ENCODE measurements around the gene BUB3. TPM values are rescaled to one million over a fixed set of nuclear protein-coding genes. Genes with fewer than 3 reads are reported as not detected.
"Not testable (repeated sequence)": the region's sequence is repeated elsewhere in the genome, so short reads cannot be mapped to it uniquely, and the experiment has no call there.

BUB3 gene
- total and polyA plus RNA-seq, 2 experiments from 2014 or later, result 88.8 to 147 TPM

DNA sequence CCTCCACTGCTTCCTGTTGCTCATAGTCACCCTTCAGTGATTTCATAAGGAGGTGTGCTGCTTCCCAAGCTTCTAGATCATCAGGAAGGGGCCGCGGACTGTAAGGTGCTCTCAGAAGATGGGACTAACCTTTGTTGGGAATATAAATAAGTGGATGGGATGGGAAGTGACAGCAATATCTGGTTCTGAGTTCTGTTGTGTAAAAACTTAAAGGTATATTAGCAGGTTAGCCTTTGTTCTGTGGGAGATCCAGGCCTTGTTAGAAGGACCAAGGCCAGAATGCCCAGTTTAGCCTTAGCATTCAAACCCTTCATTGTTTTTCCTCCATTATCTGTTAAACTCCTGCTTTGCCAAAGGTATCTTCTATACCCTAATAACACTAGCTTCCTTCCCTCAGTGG lies 12.4 kb downstream of the BUB3 start:
- TF ChIP-seq, protein P1, sequence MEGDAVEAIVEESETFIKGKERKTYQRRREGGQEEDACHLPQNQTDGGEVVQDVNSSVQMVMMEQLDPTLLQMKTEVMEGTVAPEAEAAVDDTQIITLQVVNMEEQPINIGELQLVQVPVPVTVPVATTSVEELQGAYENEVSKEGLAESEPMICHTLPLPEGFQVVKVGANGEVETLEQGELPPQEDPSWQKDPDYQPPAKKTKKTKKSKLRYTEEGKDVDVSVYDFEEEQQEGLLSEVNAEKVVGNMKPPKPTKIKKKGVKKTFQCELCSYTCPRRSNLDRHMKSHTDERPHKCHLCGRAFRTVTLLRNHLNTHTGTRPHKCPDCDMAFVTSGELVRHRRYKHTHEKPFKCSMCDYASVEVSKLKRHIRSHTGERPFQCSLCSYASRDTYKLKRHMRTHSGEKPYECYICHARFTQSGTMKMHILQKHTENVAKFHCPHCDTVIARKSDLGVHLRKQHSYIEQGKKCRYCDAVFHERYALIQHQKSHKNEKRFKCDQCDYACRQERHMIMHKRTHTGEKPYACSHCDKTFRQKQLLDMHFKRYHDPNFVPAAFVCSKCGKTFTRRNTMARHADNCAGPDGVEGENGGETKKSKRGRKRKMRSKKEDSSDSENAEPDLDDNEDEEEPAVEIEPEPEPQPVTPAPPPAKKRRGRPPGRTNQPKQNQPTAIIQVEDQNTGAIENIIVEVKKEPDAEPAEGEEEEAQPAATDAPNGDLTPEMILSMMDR (IDR thresholded peaks at IDR 0.05; ENCODE audit: low read depth, low read length), result no peak
- Histone ChIP-seq H3K4me3 (no peak overlapping the region), H3K27me3 (no peaks in the 10 kb centered on the region), H3K4me1 (ENCODE audit: low read depth) (no peaks in the 10 kb centered on the region), H3K27ac (no peak overlapping the region), H3K9me3 (ENCODE audit: low read depth) (no peaks in the 10 kb centered on the region), H3K36me3 (peaks cover 30% of the 10 kb centered on the region)
- DNase-seq (ENCODE audit: low read depth in 1 of 2, low spot score in 1 of 2), result no peak

DNA sequence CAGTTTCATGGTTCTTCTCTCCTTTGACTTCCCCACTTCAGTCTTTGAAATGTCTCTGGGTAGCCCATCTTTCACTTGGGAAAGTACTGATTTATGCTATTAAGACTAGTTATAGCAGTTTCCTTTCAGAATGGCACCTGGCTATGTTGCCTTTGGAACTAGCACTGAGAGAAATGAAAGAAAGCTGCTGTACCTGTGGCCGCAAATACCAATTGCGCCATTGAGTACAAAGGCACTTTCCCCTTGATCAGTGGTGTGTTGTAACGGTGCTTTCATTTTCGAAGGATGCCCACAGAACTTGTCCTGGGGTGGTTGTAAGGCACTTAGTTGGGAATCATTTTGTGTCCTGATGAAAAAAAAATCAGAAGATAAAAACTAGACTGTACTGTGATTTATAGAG lies 16.8 kb downstream of the BUB3 start:
- Histone ChIP-seq H3K9me3 (ENCODE audit: low read depth) (no peaks in the 10 kb centered on the region), H3K27me3 (no peaks in the 10 kb centered on the region), H3K4me3 (no peak overlapping the region), H3K27ac (no peak overlapping the region), H3K36me3 (peaks cover 6% of the 10 kb centered on the region), H3K4me1 (ENCODE audit: low read depth) (no peaks in the 10 kb centered on the region)
- TF ChIP-seq, protein P1 (IDR thresholded peaks at IDR 0.05; ENCODE audit: low read depth, low read length), result no peak
- no peak for DNase-seq (ENCODE audit: low read depth in 1 of 2, low spot score in 1 of 2)

DNA sequence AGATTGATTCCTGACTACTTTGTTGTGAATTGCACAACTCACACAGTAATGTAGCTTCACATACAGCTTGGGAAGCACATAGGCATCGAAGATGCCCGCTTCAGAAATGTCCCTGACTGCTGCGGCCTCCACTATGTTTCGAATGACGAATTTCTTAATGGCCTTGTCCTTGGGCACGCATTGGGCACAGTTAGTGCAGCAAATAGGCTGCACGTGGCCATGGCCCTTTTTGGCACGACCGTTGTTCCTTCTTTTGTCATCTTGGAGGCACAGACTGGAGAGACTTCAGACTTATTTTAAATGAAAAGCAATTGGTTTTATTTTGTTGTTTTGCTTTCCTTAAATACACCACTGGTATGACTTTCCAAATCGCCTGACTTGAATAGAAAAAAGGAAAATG lies 17.4 kb downstream of the BUB3 start:
- DNase-seq (ENCODE audit: low read depth in 1 of 2, low spot score in 1 of 2); H3K4me3 ChIP-seq; H3K27me3 ChIP-seq; H3K36me3 ChIP-seq; H3K4me1 ChIP-seq (ENCODE audit: low read depth); H3K27ac ChIP-seq; H3K9me3 ChIP-seq (ENCODE audit: low read depth): not testable (repeated sequence)

DNA sequence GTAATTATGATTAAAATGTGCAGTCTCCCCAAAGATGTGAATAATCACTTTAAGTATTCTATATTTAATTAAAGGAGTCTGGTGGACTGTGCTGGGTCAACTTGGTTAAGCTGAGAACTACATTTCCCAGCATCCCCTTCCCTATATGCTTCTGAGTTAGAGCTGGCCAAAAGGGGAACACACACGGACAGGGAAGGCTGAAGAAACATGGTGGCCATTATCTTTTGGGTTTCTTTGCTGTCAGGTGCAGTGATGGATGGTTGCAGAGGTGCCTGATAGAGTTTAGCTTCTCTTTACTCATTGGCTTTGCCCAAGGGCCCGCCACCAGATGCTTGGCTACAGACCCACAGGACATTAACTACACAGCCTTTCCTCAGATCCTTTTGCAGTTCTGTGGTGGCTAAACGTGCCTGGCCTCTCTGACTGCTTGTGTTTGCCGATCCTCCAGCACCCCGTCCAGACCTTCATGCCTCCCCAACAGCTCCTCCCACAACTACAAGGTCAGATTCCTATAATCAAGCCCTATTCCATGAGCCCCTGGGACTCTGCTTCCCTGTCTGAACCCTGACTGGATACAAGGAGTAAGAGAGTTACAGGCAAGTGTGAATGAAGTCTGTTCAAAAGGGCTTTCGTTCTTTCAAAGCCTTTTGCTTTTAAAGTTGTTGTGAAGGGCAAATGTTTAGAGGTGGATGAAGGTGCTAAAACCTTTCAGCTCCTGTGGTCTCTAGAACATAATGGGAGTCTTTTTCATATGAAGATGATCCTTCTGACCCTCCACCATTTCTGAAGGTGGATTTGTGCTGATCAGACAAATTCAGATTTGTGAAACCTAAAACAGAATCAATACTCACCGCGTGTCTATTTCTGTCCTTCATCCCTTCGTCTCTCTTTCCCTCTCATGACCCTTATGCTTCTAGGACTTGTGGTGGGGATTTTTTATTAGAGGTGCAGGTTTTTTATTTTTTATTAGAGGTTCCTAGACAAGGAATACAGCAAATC lies 21.5 kb downstream of the BUB3 start:
- Histone ChIP-seq H3K27ac (peak overlapping the region; percentile 39), H3K4me3 (no peak overlapping the region), H3K4me1 (ENCODE audit: low read depth) (no peaks in the 10 kb centered on the region), H3K27me3 (no peaks in the 10 kb centered on the region), H3K9me3 (ENCODE audit: low read depth) (no peaks in the 10 kb centered on the region), H3K36me3 (no peaks in the 10 kb centered on the region)
- TF ChIP-seq, protein P1 (IDR thresholded peaks at IDR 0.05; ENCODE audit: low read depth, low read length), result no peak
- DNase-seq (ENCODE audit: low read depth in 1 of 2, low spot score in 1 of 2), result no peak

DNA sequence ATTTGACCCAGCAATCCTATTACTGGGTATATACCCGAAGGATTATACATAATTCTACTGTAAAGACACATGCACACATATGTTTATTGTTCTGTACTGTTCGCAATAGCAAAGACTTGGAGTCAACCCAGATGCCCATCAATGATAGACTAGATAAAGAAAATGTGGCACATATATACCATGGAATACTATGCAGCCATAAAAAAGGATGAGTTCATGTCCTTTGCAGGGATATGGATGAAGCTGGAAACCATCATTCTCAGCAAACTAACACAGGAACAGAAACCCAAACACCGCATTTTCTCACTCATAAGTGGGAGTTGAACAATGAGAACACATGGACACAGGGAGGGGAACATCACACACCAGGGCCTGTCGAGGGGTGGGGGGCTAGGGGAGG lies 24.2 kb downstream of the BUB3 start:
- not testable (repeated sequence) for H3K27me3 ChIP-seq

DNA sequence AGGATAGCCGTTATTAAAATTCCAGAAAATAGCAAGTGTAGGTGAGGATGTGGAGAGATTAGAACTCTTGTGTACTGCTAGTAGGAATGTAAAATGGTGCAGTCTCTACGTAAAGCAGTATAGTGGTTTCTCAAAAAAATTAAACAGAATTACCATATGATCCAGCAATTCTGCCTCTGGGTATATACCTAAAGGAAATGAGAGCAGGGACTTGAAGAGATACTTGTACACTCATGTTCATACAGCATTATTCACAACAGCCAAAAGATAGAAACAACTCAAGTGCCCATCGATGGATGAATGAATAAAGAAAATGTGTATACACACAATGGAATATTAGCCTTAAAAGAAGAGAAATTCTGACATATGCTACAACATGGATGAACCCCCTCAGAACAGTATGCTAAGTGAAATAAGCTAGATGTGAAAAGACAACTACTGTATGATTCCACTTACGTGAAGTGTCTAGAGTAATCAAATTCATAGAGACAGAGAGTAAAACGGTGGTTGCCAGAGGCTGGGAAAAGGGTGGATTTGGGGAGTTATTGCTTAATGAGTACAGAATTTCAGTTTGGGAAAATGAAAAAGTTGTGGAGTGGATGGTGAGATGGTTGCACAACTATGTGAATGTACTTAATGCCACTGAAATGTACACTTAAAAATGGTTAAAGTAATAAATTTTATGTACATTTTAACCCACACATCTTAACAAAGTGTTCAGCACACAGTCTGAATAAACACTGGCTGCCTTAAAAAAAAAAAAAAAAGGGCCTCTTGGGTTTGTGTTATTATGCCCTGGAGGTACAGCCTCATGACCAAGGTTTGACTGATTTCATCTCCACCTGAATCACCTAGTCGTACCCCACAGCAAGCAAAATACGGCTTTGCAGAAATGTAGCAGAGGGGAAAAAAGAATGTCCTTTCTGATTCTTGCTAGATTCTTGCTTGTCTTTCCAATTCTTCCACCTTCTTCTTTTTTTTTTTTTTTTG lies 26.2 kb downstream of the BUB3 start:
- H3K4me1 ChIP-seq (ENCODE audit: low read depth), result no peaks in the 10 kb centered on the region
- TF ChIP-seq, protein P1 (IDR thresholded peaks at IDR 0.05; ENCODE audit: low read depth, low read length), result no peak
- H3K27ac ChIP-seq, result no peak overlapping the region
- H3K9me3 ChIP-seq (ENCODE audit: low read depth), result no peaks in the 10 kb centered on the region
- no peak for DNase-seq (ENCODE audit: low read depth in 1 of 2, low spot score in 1 of 2)
- H3K36me3 ChIP-seq, result no peaks in the 10 kb centered on the region
- no peaks in the 10 kb centered on the region for H3K27me3 ChIP-seq
- H3K4me3 ChIP-seq, result no peak overlapping the region

More for the DNA sequence above, 24.2 kb downstream of the BUB3 start:
- H3K4me3 ChIP-seq; H3K36me3 ChIP-seq; H3K9me3 ChIP-seq (ENCODE audit: low read depth); H3K27ac ChIP-seq; DNase-seq (ENCODE audit: low read depth in 1 of 2, low spot score in 1 of 2); H3K4me1 ChIP-seq (ENCODE audit: low read depth): not testable (repeated sequence)
